Adrenal gland (tissue), 12 donors: Measurements from ENCODE around the gene SHMT2. TPM values are rescaled to one million over a fixed set of nuclear protein-coding genes. Genes with fewer than 3 reads are reported as not detected.

Experiments used
- DNase-seq, 7 donors: peaks; one replicate each; pipeline ENCODE4 v3.0.0-alpha.2; 2019 to 2020
- H3K27ac ChIP-seq, 5 donors: fragments of 200-600 bp; sonication (generic) in 4 of 5; 1 replicate in 3 of 5; 2 replicates in 2 of 5; pipeline versions ENCODE4 v1.5.1 to v1.8.0; 2016 to 2020; ENCODE audit warnings: mild to moderate bottlenecking in 1 of 5
- H3K27me3 ChIP-seq: fragments of 200-600 bp; 2 replicates; pipeline ENCODE4 v1.8.0; 2021
- H3K36me3 ChIP-seq, 2 donors: fragments of 200-600 bp; replicated peaks in 1 of 2; 1 replicate in 1 of 2; 2 replicates in 1 of 2; pipeline versions ENCODE4 v1.5.1 to v1.8.0; 2018 to 2022
- H3K4me1 ChIP-seq, 2 donors: fragments of 200-600 bp; replicated peaks in 1 of 2; 1 replicate in 1 of 2; 2 replicates in 1 of 2; pipeline versions ENCODE4 v1.5.1 to v1.8.0; 2018 to 2021
- H3K4me3 ChIP-seq, 4 donors: fragments of 200-600 bp; sonication (generic) in 3 of 4; one replicate each; pipeline ENCODE4 v1.5.1; 2016 to 2018
- H3K9me3 ChIP-seq, 3 donors: fragments of 200-600 bp; sonication (generic) in 1 of 3; replicated peaks in 1 of 3; 1 replicate in 2 of 3; 2 replicates in 1 of 3; pipeline versions ENCODE4 v1.5.1 to v1.8.0; 2016 to 2021
- CTCF ChIP-seq, 6 experiments: fragments of 450-650 bp in 4 of 6; fragments of 200-600 bp in 2 of 6; sonication (generic) in 1 of 6; IDR thresholded peaks; 1 replicate in 5 of 6; 2 replicates in 1 of 6; pipeline versions ENCODE4 v1.5.1 to v1.8.0; 2016 to 2021; ENCODE audit warnings: antibody characterized with exemption in 6 of 6, mild to moderate bottlenecking in 2 of 6, moderate library complexity in 1 of 6
- POLR2A ChIP-seq, 2 donors: fragments of 450-650 bp; IDR thresholded peaks; one replicate each; pipeline ENCODE4 v1.6.1; 2017; ENCODE audit warnings: antibody characterized with exemption in 2 of 2, mild to moderate bottlenecking in 2 of 2, moderate library complexity in 1 of 2
- WGBS, 4 donors: extraction: QIAGEN DNeasy Blood & Tissue Kit in 2 of 4; methylation state at CpG; one replicate each; pipeline versions ENCODE4 v1.1.5 to v1.1.7; 2013 to 2017; 5-methylcytosine and 5-hydroxymethylcytosine counted together
- intact Hi-C, 2 donors: fragments of 100-400 bp; cut with DNase I; formaldehyde crosslinking; loops; one replicate each; pipeline versions ENCODE4 v1.14.1 to v1.15.0; 2022 to 2023
- polyA plus RNA-seq, 3 donors: library from polyadenylated mRNA; stranded (reverse); fragments of 200-250 nt in 2 of 3; fragments of 350-450 nt in 1 of 3; fragmentation: Illumina TruSeq in 1 of 3; extraction: RNeasy Lipid Tissue Mini Kit (QIAGEN cat#74804) in 1 of 3; gene quantifications; one replicate each; pipeline ENCODE4 v1.2.3, GENCODE V29; 2013 to 2014
- total RNA-seq, 9 donors: library from RNA; depleted of rRNA in 4 of 9; stranded (reverse); fragments of >200 nt in 4 of 9; fragments of 120-200 nt in 1 of 9; fragmentation: NEBNext Ultra II Directional in 1 of 9; extraction: Animal tissue kit (Norgen Biotek cat#: 25700) in 1 of 9; gene quantifications; one replicate each; pipeline versions ENCODE4 v1.1.0 to v1.2.4, GENCODE V29; 2013 to 2023
- donor health status: healthy with polysubstance abuse.
- donor health status: Bipolar disorder and iron deficiency.
- donor health status: DM: yes; HTN: yes; CAD: no.
- donor health status: DM: no; HTN: no; CAD: no.
- donor health status: DM: no; HTN: no; CAD: no.
- donor health status: DM: yes; HTN: yes; CAD: no.

Gene SHMT2
- total and polyA plus RNA-seq, 12 donors: 25.2 to 94.7 (median 65.0) TPM

GRCh38 chr12:57218030-57218853 is 11.3 kb upstream of the SHMT2 start:
- Histone ChIP-seq H3K9me3 (no peaks in the 10 kb centered on the region), H3K27me3 (peaks cover 67% of the 10 kb centered on the region), H3K36me3 (no peaks in the 10 kb centered on the region), H3K4me3 (no peak overlapping the region), H3K4me1 (peaks cover 6 to 21% of the 10 kb centered on the region in 2 donors), H3K27ac (no peak overlapping the region)
- TF ChIP-seq POLR2A (IDR thresholded peaks at IDR 0.05): no peak
- TF ChIP-seq CTCF (IDR thresholded peaks at IDR 0.05): no peak
- WGBS, 4 donors: 76 to 83% (median 81%) methylated on average over 5 of the region's 5 CpGs
- intact Hi-C loops: no loop called here
- no peak for DNase-seq

GRCh38 chr12:57219205-57219992 is 10.1 kb upstream of the SHMT2 start:
- DNase-seq: no peak
- TF ChIP-seq POLR2A (IDR thresholded peaks at IDR 0.05): no peak
- TF ChIP-seq CTCF (IDR thresholded peaks at IDR 0.05): no peak
- intact Hi-C loops: no loop called here
- Histone ChIP-seq H3K27ac (no peak overlapping the region), H3K4me1 (peaks cover 6 to 21% of the 10 kb centered on the region in 2 donors), H3K9me3 (no peaks in the 10 kb centered on the region), H3K36me3 (no peaks in the 10 kb centered on the region), H3K27me3 (peaks cover 75% of the 10 kb centered on the region), H3K4me3 (no peak overlapping the region)
- WGBS, 4 donors: 54 to 73% (median 61%) methylated on average over 9 to 14 of the region's 14 CpGs

- 10 to 16% (median 10%) methylated on average over 28 to 38 of the region's 38 CpGs for WGBS, 4 donors
Observed at GRCh38 chr12:57219993-57220754, 9.3 kb upstream of the SHMT2 start.

More at GRCh38 chr12:57219993-57220754, 9.3 kb upstream of the SHMT2 start:
- H3K4me1 ChIP-seq: peaks cover 6 to 21% of the 10 kb centered on the region in 2 donors
- no peak for DNase-seq
- H3K9me3 ChIP-seq: no peaks in the 10 kb centered on the region
- TF ChIP-seq POLR2A (IDR thresholded peaks at IDR 0.05) (no peak), CTCF (IDR thresholded peaks at IDR 0.05) (no peak)
- H3K36me3 ChIP-seq: no peaks in the 10 kb centered on the region
- H3K27me3 ChIP-seq: peaks cover 78% of the 10 kb centered on the region
- no peak overlapping the region for H3K4me3 ChIP-seq
- intact Hi-C loops: no loop called here
- no peak overlapping the region for H3K27ac ChIP-seq
